GM19452 (cell line): ENCODE data around the gene CD82.
"Not testable (repeated sequence)": the region's sequence is repeated elsewhere in the genome, so short reads cannot be mapped to it uniquely, and the experiment has no call there.

Experiments used
- ATAC-seq: cut with Tn5 transposase; IDR thresholded peaks from one replicate; pipeline ENCODE4 v1.9.1; 2021; ENCODE audit not compliant: unreplicated experiment

The CD82 gene

DNA sequence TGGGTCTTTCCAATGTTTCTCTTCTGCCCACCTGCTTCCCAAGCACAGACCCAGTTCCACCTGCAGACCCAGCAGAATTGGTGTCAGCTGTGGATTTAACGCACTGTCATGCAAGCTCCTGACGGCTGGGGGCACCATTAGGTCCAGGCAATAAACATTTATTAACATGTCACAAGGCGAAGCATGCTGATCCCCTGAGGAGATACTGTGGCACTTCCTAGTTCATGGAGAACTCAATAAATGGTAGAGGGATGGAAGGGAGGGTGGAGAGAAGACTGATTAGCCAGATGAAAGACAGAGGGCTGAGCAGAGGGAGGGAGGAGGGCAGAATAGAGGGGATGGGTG, 93.0 kb downstream of the CD82 start:
- ATAC-seq: no peak

DNA sequence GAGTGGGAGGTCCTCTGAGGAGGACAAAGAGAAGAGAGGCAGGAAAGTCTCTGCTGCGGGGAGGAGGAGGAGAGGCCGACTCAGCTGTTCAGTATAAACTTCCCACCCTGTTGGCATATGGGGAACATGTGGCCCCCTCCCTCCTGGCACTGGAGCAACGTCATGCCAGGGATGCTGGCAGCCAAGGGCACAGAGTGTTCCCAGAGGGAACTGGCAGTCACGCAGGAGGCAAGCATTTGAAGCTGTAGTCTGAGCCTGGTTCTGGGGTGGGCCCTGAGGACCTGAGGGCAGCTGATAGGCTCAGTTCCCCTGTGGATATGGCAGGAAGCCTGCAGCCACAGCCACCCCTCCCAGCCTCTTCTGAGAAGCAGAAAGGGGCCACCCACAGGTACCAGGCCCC, 94.2 kb downstream of the CD82 start:
- ATAC-seq: no peak

DNA sequence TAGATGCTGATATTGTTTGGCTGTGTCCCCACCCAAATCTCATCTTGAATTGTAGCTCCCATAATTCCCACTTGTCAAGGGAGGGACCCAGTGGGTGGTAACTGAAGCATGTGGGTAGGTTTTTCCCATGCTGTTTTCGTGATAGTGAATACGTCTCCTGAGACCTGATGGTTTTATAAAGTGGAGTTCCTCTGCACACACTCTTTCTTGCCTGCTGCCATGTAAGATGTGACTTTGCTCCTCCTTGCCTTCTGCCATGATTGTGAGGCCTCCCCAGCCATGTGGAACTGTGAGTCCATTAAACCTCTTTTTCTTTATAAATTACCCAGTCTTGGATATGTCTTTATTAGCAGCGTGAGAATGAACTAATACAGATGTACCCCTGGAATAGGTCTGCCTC, 95.1 kb downstream of the CD82 start:
- ATAC-seq: not testable (repeated sequence)

DNA sequence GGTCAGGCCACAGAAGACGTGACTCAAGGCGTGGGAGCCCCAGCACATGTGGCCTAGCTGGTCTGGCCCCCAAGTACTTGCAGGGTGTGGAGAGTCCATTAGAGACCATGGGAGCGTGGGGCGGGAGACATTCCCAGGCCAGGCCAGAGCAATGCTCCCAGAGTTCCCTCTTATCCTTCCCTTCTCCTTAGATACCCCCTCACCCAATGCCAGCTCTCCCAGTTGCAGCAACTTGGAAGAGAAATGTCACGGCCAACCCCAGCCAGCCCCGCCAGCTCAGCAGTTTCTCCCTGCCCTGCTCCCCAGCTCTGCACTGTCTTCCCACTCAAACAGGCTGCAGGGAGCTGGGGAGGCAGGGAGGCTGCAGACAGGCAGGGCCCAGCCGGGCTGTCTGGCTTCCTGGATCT, 95.9 kb downstream of the CD82 start:
- no peak for ATAC-seq
